Adrenal gland (tissue), 12 donors: ENCODE data around the gene PSPC1. TPM values are rescaled to one million over a fixed set of nuclear protein-coding genes. Genes with fewer than 3 reads are reported as not detected.

Experiments used
- DNase-seq, 7 donors: peaks; one replicate each; pipeline ENCODE4 v3.0.0-alpha.2; 2019 to 2020
- H3K27ac ChIP-seq, 5 donors: fragments of 200-600 bp; sonication (generic) in 4 of 5; 1 replicate in 3 of 5; 2 replicates in 2 of 5; pipeline versions ENCODE4 v1.5.1 to v1.8.0; 2016 to 2020; ENCODE audit warnings: mild to moderate bottlenecking in 1 of 5
- H3K27me3 ChIP-seq: fragments of 200-600 bp; 2 replicates; pipeline ENCODE4 v1.8.0; 2021
- H3K36me3 ChIP-seq, 2 donors: fragments of 200-600 bp; replicated peaks in 1 of 2; 1 replicate in 1 of 2; 2 replicates in 1 of 2; pipeline versions ENCODE4 v1.5.1 to v1.8.0; 2018 to 2022
- H3K4me1 ChIP-seq, 2 donors: fragments of 200-600 bp; replicated peaks in 1 of 2; 1 replicate in 1 of 2; 2 replicates in 1 of 2; pipeline versions ENCODE4 v1.5.1 to v1.8.0; 2018 to 2021
- H3K4me3 ChIP-seq, 4 donors: fragments of 200-600 bp; sonication (generic) in 3 of 4; one replicate each; pipeline ENCODE4 v1.5.1; 2016 to 2018
- H3K9me3 ChIP-seq, 3 donors: fragments of 200-600 bp; sonication (generic) in 1 of 3; replicated peaks in 1 of 3; 1 replicate in 2 of 3; 2 replicates in 1 of 3; pipeline versions ENCODE4 v1.5.1 to v1.8.0; 2016 to 2021
- POLR2A ChIP-seq, 2 donors: fragments of 450-650 bp; IDR thresholded peaks; one replicate each; pipeline ENCODE4 v1.6.1; 2017; ENCODE audit warnings: antibody characterized with exemption in 2 of 2, mild to moderate bottlenecking in 2 of 2, moderate library complexity in 1 of 2
- WGBS, 4 donors: extraction: QIAGEN DNeasy Blood & Tissue Kit in 2 of 4; methylation state at CpG; one replicate each; pipeline versions ENCODE4 v1.1.5 to v1.1.7; 2013 to 2017; 5-methylcytosine and 5-hydroxymethylcytosine counted together
- intact Hi-C, 2 donors: fragments of 100-400 bp; cut with DNase I; formaldehyde crosslinking; loops; one replicate each; pipeline versions ENCODE4 v1.14.1 to v1.15.0; 2022 to 2023
- polyA plus RNA-seq, 3 donors: library from polyadenylated mRNA; stranded (reverse); fragments of 200-250 nt in 2 of 3; fragments of 350-450 nt in 1 of 3; fragmentation: Illumina TruSeq in 1 of 3; extraction: RNeasy Lipid Tissue Mini Kit (QIAGEN cat#74804) in 1 of 3; gene quantifications; one replicate each; pipeline ENCODE4 v1.2.3, GENCODE V29; 2013 to 2014
- total RNA-seq, 9 donors: library from RNA; depleted of rRNA in 4 of 9; stranded (reverse); fragments of >200 nt in 4 of 9; fragments of 120-200 nt in 1 of 9; fragmentation: NEBNext Ultra II Directional in 1 of 9; extraction: Animal tissue kit (Norgen Biotek cat#: 25700) in 1 of 9; gene quantifications; one replicate each; pipeline versions ENCODE4 v1.1.0 to v1.2.4, GENCODE V29; 2013 to 2023
- TF ChIP-seq, protein P1 (sequence below), 6 experiments: fragments of 450-650 bp in 4 of 6; fragments of 200-600 bp in 2 of 6; sonication (generic) in 1 of 6; IDR thresholded peaks; 1 replicate in 5 of 6; 2 replicates in 1 of 6; pipeline versions ENCODE4 v1.5.1 to v1.8.0; 2016 to 2021; ENCODE audit warnings: antibody characterized with exemption in 6 of 6, mild to moderate bottlenecking in 2 of 6, moderate library complexity in 1 of 6
- donor health status: healthy with polysubstance abuse.
- donor health status: Bipolar disorder and iron deficiency.
- donor health status: DM: yes; HTN: yes; CAD: no.
- donor health status: DM: no; HTN: no; CAD: no.
- donor health status: DM: no; HTN: no; CAD: no.
- donor health status: DM: yes; HTN: yes; CAD: no.

Gene PSPC1
- total and polyA plus RNA-seq, 12 donors, result 36.9 to 79.5 (median 50.6) TPM

GRCh38 chr13:19810151-19810550 lies 27.4 kb upstream of the PSPC1 start:
- 89 to 95% (median 91%) methylated on average over 4 of the region's 4 CpGs for WGBS, 4 donors
- no peak overlapping the region for H3K4me3 ChIP-seq
- no peaks in the 10 kb centered on the region for H3K4me1 ChIP-seq
- H3K9me3 ChIP-seq, result no peaks in the 10 kb centered on the region
- no peaks in the 10 kb centered on the region for H3K36me3 ChIP-seq
- TF ChIP-seq, protein P1, sequence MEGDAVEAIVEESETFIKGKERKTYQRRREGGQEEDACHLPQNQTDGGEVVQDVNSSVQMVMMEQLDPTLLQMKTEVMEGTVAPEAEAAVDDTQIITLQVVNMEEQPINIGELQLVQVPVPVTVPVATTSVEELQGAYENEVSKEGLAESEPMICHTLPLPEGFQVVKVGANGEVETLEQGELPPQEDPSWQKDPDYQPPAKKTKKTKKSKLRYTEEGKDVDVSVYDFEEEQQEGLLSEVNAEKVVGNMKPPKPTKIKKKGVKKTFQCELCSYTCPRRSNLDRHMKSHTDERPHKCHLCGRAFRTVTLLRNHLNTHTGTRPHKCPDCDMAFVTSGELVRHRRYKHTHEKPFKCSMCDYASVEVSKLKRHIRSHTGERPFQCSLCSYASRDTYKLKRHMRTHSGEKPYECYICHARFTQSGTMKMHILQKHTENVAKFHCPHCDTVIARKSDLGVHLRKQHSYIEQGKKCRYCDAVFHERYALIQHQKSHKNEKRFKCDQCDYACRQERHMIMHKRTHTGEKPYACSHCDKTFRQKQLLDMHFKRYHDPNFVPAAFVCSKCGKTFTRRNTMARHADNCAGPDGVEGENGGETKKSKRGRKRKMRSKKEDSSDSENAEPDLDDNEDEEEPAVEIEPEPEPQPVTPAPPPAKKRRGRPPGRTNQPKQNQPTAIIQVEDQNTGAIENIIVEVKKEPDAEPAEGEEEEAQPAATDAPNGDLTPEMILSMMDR (IDR thresholded peaks at IDR 0.05), result no peak
- no peak for TF ChIP-seq POLR2A (IDR thresholded peaks at IDR 0.05)
- no peak overlapping the region for H3K27ac ChIP-seq
- no peak for DNase-seq
- intact Hi-C loops, result no loop called here
- H3K27me3 ChIP-seq, result no peaks in the 10 kb centered on the region

DNA sequence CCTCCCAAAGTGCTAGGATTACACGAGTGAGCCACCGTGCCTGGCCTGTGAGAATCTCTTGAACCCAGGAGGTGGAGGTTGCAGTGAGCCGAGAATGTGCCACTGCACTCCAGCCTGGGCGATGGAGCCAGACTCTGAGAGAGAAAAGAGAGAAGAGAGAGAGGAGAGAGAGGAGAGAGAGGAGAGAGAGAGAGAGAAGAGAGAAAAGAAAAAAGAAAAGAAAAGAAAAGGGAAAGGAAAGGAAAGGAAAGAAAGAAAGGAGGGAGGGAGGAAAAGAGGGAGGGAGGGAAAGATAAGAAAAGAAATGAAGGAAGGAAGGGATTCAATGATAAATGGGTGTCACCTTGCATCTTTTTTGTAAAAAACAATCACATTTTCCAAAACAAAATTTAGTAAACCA lies 23.0 kb upstream of the PSPC1 start:
- intact Hi-C loops, result no loop called here
- no peak overlapping the region for H3K4me3 ChIP-seq

GRCh38 chr13:19795956-19796355 lies 13.2 kb upstream of the PSPC1 start:
- no peaks in the 10 kb centered on the region for H3K36me3 ChIP-seq
- H3K4me3 ChIP-seq, result no peak overlapping the region
- H3K27ac ChIP-seq, result no peak overlapping the region
- no peaks in the 10 kb centered on the region for H3K27me3 ChIP-seq
- no peak for DNase-seq
- TF ChIP-seq, protein P1 (IDR thresholded peaks at IDR 0.05), result no peak
- TF ChIP-seq POLR2A (IDR thresholded peaks at IDR 0.05), result no peak
- H3K4me1 ChIP-seq, result no peaks in the 10 kb centered on the region
- intact Hi-C loops, result no loop called here
- 91 to 96% (median 95%) methylated on average over 7 of the region's 7 CpGs for WGBS, 4 donors
- no peaks in the 10 kb centered on the region for H3K9me3 ChIP-seq

More for the DNA sequence above, 23.0 kb upstream of the PSPC1 start:
- no peaks in the 10 kb centered on the region for H3K9me3 ChIP-seq
- no peak for DNase-seq
- 85 to 93% (median 89%) methylated on average over 4 of the region's 4 CpGs for WGBS, 4 donors
- no peak for TF ChIP-seq POLR2A (IDR thresholded peaks at IDR 0.05)
- TF ChIP-seq, protein P1 (IDR thresholded peaks at IDR 0.05), result no peak
- no peaks in the 10 kb centered on the region for H3K36me3 ChIP-seq
- no peaks in the 10 kb centered on the region for H3K27me3 ChIP-seq
- no peaks in the 10 kb centered on the region for H3K4me1 ChIP-seq
- H3K27ac ChIP-seq, result no peak overlapping the region

DNA sequence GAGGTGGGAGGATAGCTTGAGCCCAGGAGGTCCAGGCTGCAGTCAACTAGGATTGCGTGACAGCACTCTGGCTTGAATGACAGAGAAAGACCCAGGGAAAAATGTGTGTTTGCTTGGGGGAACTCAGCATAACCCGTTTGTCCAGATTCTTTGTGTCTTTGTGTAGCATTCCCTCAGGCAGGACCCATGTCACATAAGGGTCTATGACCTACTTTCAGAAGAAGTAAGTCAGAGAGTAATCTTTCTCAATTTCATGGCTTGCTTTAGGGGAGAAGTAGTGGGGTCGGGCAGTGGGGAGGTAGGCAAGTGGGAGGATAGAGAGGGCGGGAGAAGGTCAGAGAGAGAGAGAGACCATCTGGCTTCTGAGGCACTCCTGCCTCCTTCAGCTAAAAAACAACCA lies 11.9 kb upstream of the PSPC1 start:
- DNase-seq, result no peak
- Histone ChIP-seq H3K27ac (no peak overlapping the region), H3K4me3 (no peak overlapping the region), H3K4me1 (no peaks in the 10 kb centered on the region), H3K27me3 (no peaks in the 10 kb centered on the region), H3K9me3 (no peaks in the 10 kb centered on the region), H3K36me3 (no peaks in the 10 kb centered on the region)
- intact Hi-C loops, result no loop called here
- WGBS, 4 donors, result 78 to 94% (median 89%) methylated on average over 3 to 4 of the region's 4 CpGs
- TF ChIP-seq POLR2A (IDR thresholded peaks at IDR 0.05), result no peak
- TF ChIP-seq, protein P1 (IDR thresholded peaks at IDR 0.05), result no peak
